ENCODE measurements around the gene CST9.

DNA sequence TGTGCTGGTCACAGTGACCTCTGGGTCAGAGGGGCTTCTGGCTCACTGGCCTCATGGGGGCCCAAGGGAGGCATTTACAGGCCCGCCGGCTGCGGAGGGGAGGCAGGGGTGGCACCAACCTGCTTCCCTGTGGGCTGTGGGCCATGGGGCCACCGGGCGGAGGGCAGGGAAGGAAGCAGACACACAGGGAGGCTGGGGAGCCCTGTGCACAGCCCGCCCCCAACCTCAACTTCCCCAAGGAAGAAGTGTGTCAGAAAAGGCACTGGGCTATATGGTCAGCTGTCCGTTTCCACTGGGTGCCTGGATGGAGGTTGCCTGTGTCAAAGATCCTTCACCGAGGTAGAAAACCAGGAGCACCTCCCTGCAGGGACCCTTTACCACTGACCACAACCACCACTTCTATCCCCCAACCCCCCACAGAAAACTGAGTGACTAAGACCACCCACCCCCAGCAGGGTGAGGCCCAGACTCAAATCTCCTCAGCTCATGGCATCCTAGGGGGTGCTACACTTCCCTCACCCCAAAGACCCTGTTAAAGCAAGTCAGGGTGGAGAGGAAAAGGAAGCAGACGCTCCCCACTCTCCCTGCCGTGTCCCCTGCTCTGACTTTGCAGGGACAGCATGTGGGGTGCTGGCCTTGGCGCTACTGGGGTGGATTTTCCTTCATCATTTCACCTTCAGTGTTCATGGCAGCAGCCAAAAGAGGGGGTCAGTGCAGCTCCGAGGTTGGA, 26.4 kb upstream of the CST9 start:
- TF ChIP-seq, protein P1, sequence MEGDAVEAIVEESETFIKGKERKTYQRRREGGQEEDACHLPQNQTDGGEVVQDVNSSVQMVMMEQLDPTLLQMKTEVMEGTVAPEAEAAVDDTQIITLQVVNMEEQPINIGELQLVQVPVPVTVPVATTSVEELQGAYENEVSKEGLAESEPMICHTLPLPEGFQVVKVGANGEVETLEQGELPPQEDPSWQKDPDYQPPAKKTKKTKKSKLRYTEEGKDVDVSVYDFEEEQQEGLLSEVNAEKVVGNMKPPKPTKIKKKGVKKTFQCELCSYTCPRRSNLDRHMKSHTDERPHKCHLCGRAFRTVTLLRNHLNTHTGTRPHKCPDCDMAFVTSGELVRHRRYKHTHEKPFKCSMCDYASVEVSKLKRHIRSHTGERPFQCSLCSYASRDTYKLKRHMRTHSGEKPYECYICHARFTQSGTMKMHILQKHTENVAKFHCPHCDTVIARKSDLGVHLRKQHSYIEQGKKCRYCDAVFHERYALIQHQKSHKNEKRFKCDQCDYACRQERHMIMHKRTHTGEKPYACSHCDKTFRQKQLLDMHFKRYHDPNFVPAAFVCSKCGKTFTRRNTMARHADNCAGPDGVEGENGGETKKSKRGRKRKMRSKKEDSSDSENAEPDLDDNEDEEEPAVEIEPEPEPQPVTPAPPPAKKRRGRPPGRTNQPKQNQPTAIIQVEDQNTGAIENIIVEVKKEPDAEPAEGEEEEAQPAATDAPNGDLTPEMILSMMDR (IDR thresholded peaks at IDR 0.05), result no peak
- TF ChIP-seq POLR2A (IDR thresholded peaks at IDR 0.05), result no peak
